Measurements from ENCODE around the gene TECPR2. TPM values are rescaled to one million over a fixed set of nuclear protein-coding genes. Genes with fewer than 3 reads are reported as not detected.

The TECPR2 gene
- total and polyA plus RNA-seq, 2 of the 13 experiments (the other 11 are each of a cell fraction or from before 2014, with no cell fraction given) = 3.5 to 5.7 TPM

DNA sequence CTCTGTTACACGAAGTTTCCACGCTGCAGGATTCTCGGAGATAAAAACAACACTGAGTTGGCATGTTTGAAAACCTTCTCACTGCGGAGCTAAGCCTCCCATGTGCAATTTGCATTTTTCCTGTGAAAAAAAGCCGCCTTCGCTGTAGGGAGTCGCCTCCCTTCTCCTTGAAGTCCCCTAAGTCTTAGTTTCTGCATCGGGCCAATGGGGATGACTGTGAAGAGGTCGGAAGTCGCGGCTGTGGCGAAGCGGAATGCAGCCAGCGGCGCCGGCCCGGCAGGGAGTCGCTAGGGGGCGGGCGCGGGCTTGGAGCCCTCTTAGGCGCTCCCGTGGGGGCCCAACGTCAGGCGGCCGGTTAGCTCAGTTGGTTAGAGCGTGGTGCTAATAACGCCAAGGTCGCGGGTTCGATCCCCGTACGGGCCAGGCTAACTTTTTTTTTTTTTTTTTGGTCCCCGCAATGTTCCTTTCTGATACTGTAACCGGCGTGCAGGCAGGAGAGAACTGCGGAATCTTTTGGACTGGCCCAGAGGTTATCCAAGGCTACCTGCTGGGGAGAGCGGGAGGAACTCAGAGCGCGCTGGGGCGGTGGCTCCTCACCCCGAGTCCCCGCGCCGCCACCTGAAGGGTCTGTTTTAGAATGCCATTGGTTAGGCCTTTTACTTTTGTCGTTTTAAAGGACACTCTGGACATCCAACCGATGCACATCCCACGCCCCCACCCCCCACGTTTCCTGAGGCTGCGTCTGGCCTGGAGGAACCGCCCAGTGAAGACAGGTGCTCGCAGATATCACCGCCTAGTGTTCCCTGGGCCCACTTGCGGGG is 45.8 kb upstream of the TECPR2 start:
- Histone ChIP-seq H3K9ac (ENCODE audit: insufficient read depth, low read depth, low read length) (peak overlapping the region; percentile 98), H3K4me2 (ENCODE audit: low read depth, low read length) (peak overlapping the region; percentile 86), H3K9me3 (ENCODE audit: low read length) (no peaks in the 10 kb centered on the region), H3K79me2 (ENCODE audit: insufficient read depth, low read length) (peaks cover 7% of the 10 kb centered on the region), H2AFZ (ENCODE audit: low read length) (peak overlapping the region; percentile 93), H4K20me1 (ENCODE audit: insufficient read depth, low read length) (no peaks in the 10 kb centered on the region), H3K27me3 (ENCODE audit: control insufficient read depth in 1 of 2, insufficient read depth in 2 of 2, low read length in 2 of 2) (no peaks in the 10 kb centered on the region; a peak in 1 of 5 replicates), H3K27ac (ENCODE audit: extremely low read length, insufficient read depth, low read length) (peak overlapping the region; percentile 80), H3K36me3 (replicated peaks in 1 of 2; ENCODE audit: control insufficient read depth in 1 of 2, insufficient read depth in 2 of 2, low read length in 2 of 2) (no peaks in the 10 kb centered on the region), H3K4me3 (replicated peaks in 1 of 3; ENCODE audit: insufficient read depth in 1 of 3, low read depth in 2 of 3, low read length in 3 of 3) (peak overlapping the region; percentile 77 to 97 (median 86)), H3K4me1 (ENCODE audit: insufficient read depth, low read length) (peaks cover 55% of the 10 kb centered on the region)
- BruUV-seq (replicated peaks) = no TSS peak
- ChIA-PET CTCF (ENCODE audit: low intra/inter-chr PET ratio, low total read pairs) (interaction anchor here (1.5 to 1.7 kb wide), 2 partner anchors 21 to 82 kb away, joined by 3 to 4 read pairs; no protein-coding TSS in a partner anchor), POLR2A (interaction anchor here (0.6 to 1.4 kb wide), 7 partner anchors 12 to 1602 kb away, joined by 3 to 7 read pairs (median 3); partner anchors contain the start of genes CINP, TECPR2 and WDR20)
- FAIRE-seq (no peak), ATAC-seq (peak; percentile 52), DNase-seq (ENCODE audit: low spot score) (peak; percentile 83)
- in situ Hi-C loops (cut with HindIII; ENCODE audit: extremely low pct_ligation_motif_present, low pct_unique_long_range_greater_than_20kb) = loop anchor here (5.0 to 10.0 kb wide), 2 partner anchors 242 to 355 kb away; partner anchors contain the start of gene DYNC1H1
- intact Hi-C loops (cut with micrococcal nuclease; ENCODE audit: unreplicated experiment) = loop anchor here (5.0 kb wide), 2 partner anchors 175 to 200 kb away; no protein-coding TSS in a partner anchor
- 1% methylated on average over 28 of the region's 54 CpGs for WGBS (ENCODE audit: low lambda C conversion rate)
- TF ChIP-seq, protein P1, sequence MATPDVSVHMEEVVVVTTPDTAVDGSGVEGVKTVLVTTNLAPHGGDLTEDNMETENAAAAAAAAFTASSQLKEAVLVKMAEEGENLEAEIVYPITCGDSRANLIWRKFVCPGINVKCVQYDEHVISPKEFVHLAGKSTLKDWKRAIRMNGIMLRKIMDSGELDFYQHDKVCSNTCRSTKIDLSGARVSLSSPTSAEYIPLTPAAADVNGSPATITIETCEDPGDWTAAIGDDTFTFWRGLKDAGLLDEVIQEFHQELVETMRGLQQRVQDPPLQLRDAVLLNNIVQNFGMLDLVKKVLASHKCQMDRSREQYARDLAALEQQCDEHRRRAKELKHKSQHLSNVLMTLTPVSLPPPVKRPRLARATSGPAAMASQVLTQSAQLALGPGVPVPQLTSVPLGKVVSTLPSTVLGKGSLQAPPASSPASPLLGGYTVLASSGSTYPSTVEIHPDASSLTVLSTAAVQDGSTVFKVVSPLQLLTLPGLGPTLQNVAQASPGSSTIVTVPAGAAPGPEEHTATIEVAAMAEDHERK (CRISPR knock-in tag; IDR thresholded peaks at IDR 0.05; ENCODE audit: low read depth) = no peak
- no peak for TF ChIP-seq ZNF83 (CRISPR knock-in tag; IDR thresholded peaks at IDR 0.05; ENCODE audit: borderline replicate concordance)
- TF ChIP-seq KDM5A (IDR thresholded peaks at IDR 0.05; ENCODE audit: borderline replicate concordance, low read length) = 0 out of 2 replicates have a peak, but pooled peaks have one; percentile 17
- no peak for TF ChIP-seq REL (CRISPR knock-in tag; conservative IDR thresholded peaks at IDR 0.05)
- no peak for TF ChIP-seq ZNF709 (CRISPR knock-in tag; IDR thresholded peaks at IDR 0.05)
- no peak for TF ChIP-seq TCF12 (IDR thresholded peaks at IDR 0.05)
- TF ChIP-seq TCF12 (CRISPR knock-in tag; IDR thresholded peaks at IDR 0.05) = 0 out of 2 replicates have a peak, but pooled peaks have one; percentile 50
- TF ChIP-seq ZFP36L1 (CRISPR knock-in tag; IDR thresholded peaks at IDR 0.05) = no peak
- TF ChIP-seq ZNF432 (CRISPR knock-in tag; IDR thresholded peaks at IDR 0.05; ENCODE audit: borderline replicate concordance) = no peak
- TF ChIP-seq, protein P2, sequence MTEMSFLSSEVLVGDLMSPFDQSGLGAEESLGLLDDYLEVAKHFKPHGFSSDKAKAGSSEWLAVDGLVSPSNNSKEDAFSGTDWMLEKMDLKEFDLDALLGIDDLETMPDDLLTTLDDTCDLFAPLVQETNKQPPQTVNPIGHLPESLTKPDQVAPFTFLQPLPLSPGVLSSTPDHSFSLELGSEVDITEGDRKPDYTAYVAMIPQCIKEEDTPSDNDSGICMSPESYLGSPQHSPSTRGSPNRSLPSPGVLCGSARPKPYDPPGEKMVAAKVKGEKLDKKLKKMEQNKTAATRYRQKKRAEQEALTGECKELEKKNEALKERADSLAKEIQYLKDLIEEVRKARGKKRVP (CRISPR knock-in tag; IDR thresholded peaks at IDR 0.05) = 0 out of 4 replicates have a peak, but pooled peaks of 1 of the 2 experiments have one; percentile 32
- TF ChIP-seq ZFYVE20 (CRISPR knock-in tag; IDR thresholded peaks at IDR 0.05; ENCODE audit: borderline replicate concordance, low read depth) = no peak
- TF ChIP-seq HNF4A (CRISPR knock-in tag; IDR thresholded peaks at IDR 0.05) = 0 out of 2 replicates have a peak, but pooled peaks have one; percentile 30
- TF ChIP-seq ZNF367 (CRISPR knock-in tag; IDR thresholded peaks at IDR 0.05; ENCODE audit: borderline replicate concordance) = no peak
- TF ChIP-seq ATF7 (IDR thresholded peaks at IDR 0.05) = no peak
- TF ChIP-seq ATF7 (CRISPR knock-in tag; IDR thresholded peaks at IDR 0.05) = peak; percentile 62; the same call in 1 of the 2 replicates
